MM.1S (cell line): ENCODE results near the gene ACTN1.

Experiments used
- CTCF ChIP-seq: fragments of 300-600 bp; sonication (generic); IDR thresholded peaks from 2 replicates; pipeline ENCODE4 v1.5.1; 2016; ENCODE audit warnings: antibody characterized with exemption, low read length, mixed read lengths
- EZH2 ChIP-seq: fragments of 300-600 bp; sonication (generic); optimal IDR thresholded peaks from 2 replicates; pipeline ENCODE3; 2017; ENCODE audit warnings: low read depth, mild to moderate bottlenecking, antibody characterized with exemption, low read length, mixed read lengths
- EZH2phosphoT487 ChIP-seq: fragments of 300-600 bp; sonication (generic); IDR thresholded peaks from 2 replicates; pipeline ENCODE4 v1.6.1; 2018; ENCODE audit warnings: antibody characterized with exemption, low read length

GRCh38 chr14:69005432-69006148 lies 26.5 kb upstream of the ACTN1 start:
- no peak for TF ChIP-seq CTCF
- TF ChIP-seq EZH2, result no peak
- no peak for TF ChIP-seq EZH2phosphoT487
